ENCODE data around the gene ALDOB.

ALDOB gene

DNA sequence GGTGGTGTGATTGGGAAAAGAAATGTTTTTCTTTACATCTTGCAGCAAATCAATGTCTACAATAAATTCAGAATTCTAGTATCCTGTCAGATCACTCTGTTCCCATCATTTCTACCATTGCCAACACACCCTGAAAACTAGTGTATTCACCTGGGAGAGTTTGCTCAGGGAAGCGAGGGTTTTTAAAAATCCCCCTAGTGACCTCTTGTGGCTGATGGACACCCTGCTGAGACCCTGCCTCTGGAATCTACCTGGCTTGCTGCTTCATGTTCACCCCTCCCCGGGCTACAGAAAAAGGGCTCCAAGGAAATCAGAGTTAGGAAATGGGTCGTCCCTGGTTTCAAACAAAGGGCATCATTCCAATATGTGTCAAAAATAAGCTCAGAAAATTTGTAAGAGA is 21.4 kb upstream of the ALDOB start:
- Histone ChIP-seq H3K36me3 (ENCODE audit: control insufficient read depth, insufficient read depth, low read length) (no peaks in the 10 kb centered on the region), H3K27ac (ENCODE audit: low read depth, low read length, severe bottlenecking) (no peak overlapping the region), H3K4me1 (ENCODE audit: control insufficient read depth, insufficient read depth, low read length, poor library complexity, severe bottlenecking) (peaks cover 7% of the 10 kb centered on the region), H3K4me3 (ENCODE audit: extremely low read depth, insufficient read depth, low read length, poor library complexity, severe bottlenecking) (no peak overlapping the region), H3K9me3 (ENCODE audit: control insufficient read depth, low read length) (no peaks in the 10 kb centered on the region)
- 38 to 60% methylated on average over 1 of the region's 3 CpGs for WGBS, 2 experiments (ENCODE audit: insufficient coverage in 2 of 2)

GRCh38 chr9:101455656-101456240 is 20.2 kb upstream of the ALDOB start:
- H3K9me3 ChIP-seq (ENCODE audit: control insufficient read depth, low read length) = no peaks in the 10 kb centered on the region
- H3K4me1 ChIP-seq (ENCODE audit: control insufficient read depth, insufficient read depth, low read length, poor library complexity, severe bottlenecking) = peaks cover 7% of the 10 kb centered on the region
- WGBS, 2 experiments (ENCODE audit: insufficient coverage in 2 of 2) = 90 to 100% methylated on average over 2 of the region's 2 CpGs
- H3K4me3 ChIP-seq (ENCODE audit: extremely low read depth, insufficient read depth, low read length, poor library complexity, severe bottlenecking) = no peak overlapping the region
- H3K36me3 ChIP-seq (ENCODE audit: control insufficient read depth, insufficient read depth, low read length) = no peaks in the 10 kb centered on the region
- no peak overlapping the region for H3K27ac ChIP-seq (ENCODE audit: low read depth, low read length, severe bottlenecking)

- H3K9me3 ChIP-seq (ENCODE audit: control insufficient read depth, low read length) = no peaks in the 10 kb centered on the region
- H3K4me3 ChIP-seq (ENCODE audit: extremely low read depth, insufficient read depth, low read length, poor library complexity, severe bottlenecking) = no peak overlapping the region
- no peaks in the 10 kb centered on the region for H3K36me3 ChIP-seq (ENCODE audit: control insufficient read depth, insufficient read depth, low read length)
- peaks cover 7% of the 10 kb centered on the region for H3K4me1 ChIP-seq (ENCODE audit: control insufficient read depth, insufficient read depth, low read length, poor library complexity, severe bottlenecking)
- no peak overlapping the region for H3K27ac ChIP-seq (ENCODE audit: low read depth, low read length, severe bottlenecking)
- 93 to 100% methylated on average over 2 to 4 of the region's 4 CpGs for WGBS, 2 experiments (ENCODE audit: insufficient coverage in 2 of 2)
Observed at GRCh38 chr9:101453776-101454570, 18.4 kb upstream of the ALDOB start.

DNA sequence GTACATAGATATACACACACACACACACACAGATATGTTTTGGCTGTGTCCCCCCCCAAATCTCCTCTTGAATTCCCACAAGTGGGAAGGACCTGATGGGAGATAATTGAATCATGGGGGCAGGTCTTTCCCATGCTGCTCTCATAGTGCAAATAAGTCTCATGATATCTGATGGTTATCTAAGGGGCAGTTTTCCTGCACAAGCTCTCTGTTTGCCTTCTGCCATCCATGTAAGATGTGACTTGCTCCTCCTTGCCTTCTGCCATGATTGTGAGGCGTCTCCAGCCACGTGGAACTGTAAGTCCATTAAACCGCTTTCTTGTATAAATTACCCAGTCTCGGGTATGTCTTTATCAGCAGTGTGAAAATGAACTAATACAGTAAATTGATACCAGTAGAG is 15.9 kb upstream of the ALDOB start:
- Histone ChIP-seq H3K9me3 (ENCODE audit: control insufficient read depth, low read length) (no peaks in the 10 kb centered on the region), H3K4me1 (ENCODE audit: control insufficient read depth, insufficient read depth, low read length, poor library complexity, severe bottlenecking) (peaks cover 7% of the 10 kb centered on the region), H3K4me3 (ENCODE audit: extremely low read depth, insufficient read depth, low read length, poor library complexity, severe bottlenecking) (no peak overlapping the region), H3K27ac (ENCODE audit: low read depth, low read length, severe bottlenecking) (no peak overlapping the region), H3K36me3 (ENCODE audit: control insufficient read depth, insufficient read depth, low read length) (no peaks in the 10 kb centered on the region)
- 97 to 100% methylated on average over 4 of the region's 4 CpGs for WGBS, 2 experiments (ENCODE audit: insufficient coverage in 2 of 2)

GRCh38 chr9:101450931-101451330 is 15.4 kb upstream of the ALDOB start:
- Histone ChIP-seq H3K36me3 (ENCODE audit: control insufficient read depth, insufficient read depth, low read length) (no peaks in the 10 kb centered on the region), H3K27ac (ENCODE audit: low read depth, low read length, severe bottlenecking) (no peak overlapping the region), H3K9me3 (ENCODE audit: control insufficient read depth, low read length) (no peaks in the 10 kb centered on the region), H3K4me1 (ENCODE audit: control insufficient read depth, insufficient read depth, low read length, poor library complexity, severe bottlenecking) (peaks cover 7% of the 10 kb centered on the region), H3K4me3 (ENCODE audit: extremely low read depth, insufficient read depth, low read length, poor library complexity, severe bottlenecking) (no peak overlapping the region)
- 0 to 73% methylated on average over 1 to 4 of the region's 4 CpGs for WGBS, 2 experiments (ENCODE audit: insufficient coverage in 2 of 2)

DNA sequence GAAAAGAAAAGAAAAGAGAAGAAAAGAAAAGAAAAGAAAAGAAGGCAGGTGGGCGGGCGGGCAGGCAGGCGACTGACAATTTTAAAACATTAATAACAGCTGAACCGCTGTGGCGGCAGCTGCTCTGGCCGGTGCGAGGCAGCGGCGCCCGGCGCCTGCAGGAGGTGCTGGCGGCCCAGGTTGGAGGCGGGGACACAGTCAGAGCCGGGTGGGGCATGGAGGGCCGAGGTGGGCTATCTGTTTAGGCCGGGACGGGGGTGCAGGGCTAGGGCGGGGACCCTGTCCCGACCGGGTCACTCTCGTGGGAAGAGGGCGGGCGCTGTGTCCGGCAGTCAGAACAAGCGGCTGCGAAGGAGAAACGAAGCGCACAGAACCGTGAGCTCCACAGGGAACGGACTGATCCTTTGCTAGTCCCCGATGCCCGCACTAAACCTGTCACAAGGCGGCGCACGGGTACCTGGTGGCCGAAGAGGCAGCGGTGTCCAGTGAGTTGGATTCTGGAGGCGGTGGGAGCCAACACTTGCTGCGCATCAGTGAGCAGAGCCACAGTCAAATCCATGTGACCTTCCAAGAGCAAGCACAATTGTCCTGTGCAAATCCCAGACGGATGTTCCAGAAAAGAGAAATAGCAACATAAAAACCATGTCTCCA is 13.6 kb upstream of the ALDOB start:
- Histone ChIP-seq H3K4me1 (ENCODE audit: control insufficient read depth, insufficient read depth, low read length, poor library complexity, severe bottlenecking) (no peaks in the 10 kb centered on the region), H3K9me3 (ENCODE audit: control insufficient read depth, low read length) (no peaks in the 10 kb centered on the region), H3K36me3 (ENCODE audit: control insufficient read depth, insufficient read depth, low read length) (no peaks in the 10 kb centered on the region), H3K4me3 (ENCODE audit: extremely low read depth, insufficient read depth, low read length, poor library complexity, severe bottlenecking) (peak overlapping the region; percentile 53), H3K27ac (ENCODE audit: low read depth, low read length, severe bottlenecking) (no peak overlapping the region)
- 3 to 4% methylated on average over 32 to 38 of the region's 40 CpGs for WGBS, 2 experiments (ENCODE audit: insufficient coverage in 2 of 2)

GRCh38 chr9:101448680-101449070 is 13.1 kb upstream of the ALDOB start:
- 74 to 92% methylated on average over 2 of the region's 4 CpGs for WGBS, 2 experiments (ENCODE audit: insufficient coverage in 2 of 2)
- Histone ChIP-seq H3K36me3 (ENCODE audit: control insufficient read depth, insufficient read depth, low read length) (no peaks in the 10 kb centered on the region), H3K9me3 (ENCODE audit: control insufficient read depth, low read length) (no peaks in the 10 kb centered on the region), H3K4me1 (ENCODE audit: control insufficient read depth, insufficient read depth, low read length, poor library complexity, severe bottlenecking) (no peaks in the 10 kb centered on the region), H3K4me3 (ENCODE audit: extremely low read depth, insufficient read depth, low read length, poor library complexity, severe bottlenecking) (no peak overlapping the region), H3K27ac (ENCODE audit: low read depth, low read length, severe bottlenecking) (no peak overlapping the region)

GRCh38 chr9:101446732-101447131 is 11.2 kb upstream of the ALDOB start:
- H3K4me1 ChIP-seq (ENCODE audit: control insufficient read depth, insufficient read depth, low read length, poor library complexity, severe bottlenecking) = no peaks in the 10 kb centered on the region
- no peaks in the 10 kb centered on the region for H3K36me3 ChIP-seq (ENCODE audit: control insufficient read depth, insufficient read depth, low read length)
- no peak overlapping the region for H3K27ac ChIP-seq (ENCODE audit: low read depth, low read length, severe bottlenecking)
- no peaks in the 10 kb centered on the region for H3K9me3 ChIP-seq (ENCODE audit: control insufficient read depth, low read length)
- H3K4me3 ChIP-seq (ENCODE audit: extremely low read depth, insufficient read depth, low read length, poor library complexity, severe bottlenecking) = no peak overlapping the region

GRCh38 chr9:101445353-101446029 is 9.9 kb upstream of the ALDOB start:
- Histone ChIP-seq H3K27ac (ENCODE audit: low read depth, low read length, severe bottlenecking) (no peak overlapping the region), H3K4me3 (ENCODE audit: extremely low read depth, insufficient read depth, low read length, poor library complexity, severe bottlenecking) (no peak overlapping the region), H3K9me3 (ENCODE audit: control insufficient read depth, low read length) (no peaks in the 10 kb centered on the region), H3K36me3 (ENCODE audit: control insufficient read depth, insufficient read depth, low read length) (no peaks in the 10 kb centered on the region), H3K4me1 (ENCODE audit: control insufficient read depth, insufficient read depth, low read length, poor library complexity, severe bottlenecking) (no peaks in the 10 kb centered on the region)
- WGBS, 2 experiments (ENCODE audit: insufficient coverage in 2 of 2) = 100% methylated on average over 1 of the region's 5 CpGs; no CpG with 5 or more reads in 1 of the 2 experiments

DNA sequence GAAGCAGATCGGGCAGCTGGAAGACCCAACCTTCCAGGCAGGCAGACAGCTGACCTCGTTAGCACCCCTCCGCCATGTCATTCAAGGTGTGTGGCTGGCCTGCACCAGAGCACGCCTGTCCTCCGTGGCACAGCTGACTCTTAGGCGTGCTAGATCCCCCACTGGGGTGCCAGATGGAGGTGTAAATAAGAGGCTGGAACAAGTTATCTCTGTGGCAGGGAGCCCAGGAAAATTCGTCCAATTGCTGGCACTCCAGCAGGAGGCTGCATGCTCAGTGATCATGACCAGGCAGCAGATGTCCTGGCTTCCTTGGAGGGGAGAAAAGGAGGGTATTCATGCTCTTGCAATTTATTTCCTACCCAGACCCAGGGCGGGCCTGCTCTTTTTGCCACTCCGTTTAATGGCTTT is 7.8 kb upstream of the ALDOB start:
- Histone ChIP-seq H3K4me3 (ENCODE audit: extremely low read depth, insufficient read depth, low read length, poor library complexity, severe bottlenecking) (no peak overlapping the region), H3K36me3 (ENCODE audit: control insufficient read depth, insufficient read depth, low read length) (no peaks in the 10 kb centered on the region), H3K9me3 (ENCODE audit: control insufficient read depth, low read length) (no peaks in the 10 kb centered on the region), H3K4me1 (ENCODE audit: control insufficient read depth, insufficient read depth, low read length, poor library complexity, severe bottlenecking) (no peaks in the 10 kb centered on the region), H3K27ac (ENCODE audit: low read depth, low read length, severe bottlenecking) (no peak overlapping the region)
- 79 to 81% methylated on average over 6 to 7 of the region's 9 CpGs for WGBS, 2 experiments (ENCODE audit: insufficient coverage in 2 of 2)
